OCI-LY3 (cell line): Measurements from ENCODE around the gene PIK3AP1.

Experiments used
- H2AFZ ChIP-seq: fragments of 200-600, 300-600 bp; shearing (Covaris generic); 2 replicates; pipeline ENCODE4 v1.6.0; 2014; ENCODE audit warnings: antibody characterized with exemption, low read depth, low read length
- H3K27ac ChIP-seq: fragments of 200-600, 300-600 bp; sonication (generic); 2 replicates; pipeline ENCODE4 v1.5.1; 2014; ENCODE audit warnings: mild to moderate bottlenecking, low read length, moderate library complexity, mixed read lengths
- H3K27me3 ChIP-seq: fragments of 200-600, 300-600 bp; sonication (generic); 2 replicates; pipeline ENCODE4 v1.6.1; 2014; ENCODE audit warnings: low read depth, low read length, mixed read lengths
- H3K36me3 ChIP-seq: fragments of 200-600, 300-600 bp; sonication (generic); replicated peaks from 2 replicates; pipeline ENCODE3; 2014; ENCODE audit warnings: low read depth, low read length, mixed read lengths
- H3K4me1 ChIP-seq: fragments of 300-600, 200-600 bp; sonication (generic); 2 replicates; pipeline ENCODE4 v1.6.1; 2014; ENCODE audit warnings: low read length, mixed read lengths
- H3K4me2 ChIP-seq: fragments of 200-600, 300-600 bp; sonication (generic); 2 replicates; pipeline ENCODE4 v1.6.1; 2014; ENCODE audit warnings: low read length, mixed read lengths
- H3K4me3 ChIP-seq: fragments of 300-600, 200-600 bp; sonication (generic); 2 replicates; pipeline ENCODE4 v1.5.1; 2014; ENCODE audit warnings: antibody characterized with exemption, mild to moderate bottlenecking, low read length, moderate library complexity
- H3K79me2 ChIP-seq: fragments of 300-600, 200-600 bp; shearing (Covaris generic); 2 replicates; pipeline ENCODE4 v1.6.1; 2014; ENCODE audit warnings: mild to moderate bottlenecking, low read length, mixed read lengths
- H3K9ac ChIP-seq: fragments of 300-600, 200-600 bp; shearing (Covaris generic); 2 replicates; pipeline ENCODE4 v1.6.0; 2014; ENCODE audit warnings: mild to moderate bottlenecking, low read length, moderate library complexity
- H3K9me3 ChIP-seq: fragments of 200-600, 300-600 bp; shearing (Covaris generic); 2 replicates; pipeline ENCODE4 v1.6.1; 2014; ENCODE audit warnings: low read length, mixed read lengths; ENCODE audit not compliant: insufficient read depth
- H4K20me1 ChIP-seq: fragments of 200-600, 300-600 bp; sonication (generic); 2 replicates; pipeline ENCODE4 v1.6.1; 2016; ENCODE audit warnings: low read length, mixed read lengths; ENCODE audit not compliant: insufficient read depth
- EZH2phosphoT487 ChIP-seq: fragments of 200-600 bp; shearing (Covaris generic); IDR thresholded peaks from 2 replicates; pipeline ENCODE4 v1.6.1; 2018; ENCODE audit warnings: antibody characterized with exemption, mixed run types, low read depth
- TF ChIP-seq, protein P1 (sequence below): fragments of 200-600, 300-600 bp; sonication (generic); IDR thresholded peaks from 2 replicates; pipeline ENCODE4 v1.5.1; 2014; ENCODE audit warnings: antibody characterized with exemption, low read length, low read depth

The PIK3AP1 gene

GRCh38 chr10:96626795-96627194 is 93.5 kb downstream of the PIK3AP1 start:
- Histone ChIP-seq H4K20me1 (no peaks in the 10 kb centered on the region), H3K4me2 (no peak overlapping the region), H3K79me2 (no peaks in the 10 kb centered on the region), H3K27me3 (no peaks in the 10 kb centered on the region), H3K4me1 (no peaks in the 10 kb centered on the region), H3K27ac (no peak overlapping the region), H3K9ac (no peak overlapping the region), H2AFZ (no peak overlapping the region), H3K4me3 (no peak overlapping the region), H3K36me3 (peaks cover 25% of the 10 kb centered on the region), H3K9me3 (no peaks in the 10 kb centered on the region)
- no peak for TF ChIP-seq EZH2phosphoT487
- TF ChIP-seq, protein P1, sequence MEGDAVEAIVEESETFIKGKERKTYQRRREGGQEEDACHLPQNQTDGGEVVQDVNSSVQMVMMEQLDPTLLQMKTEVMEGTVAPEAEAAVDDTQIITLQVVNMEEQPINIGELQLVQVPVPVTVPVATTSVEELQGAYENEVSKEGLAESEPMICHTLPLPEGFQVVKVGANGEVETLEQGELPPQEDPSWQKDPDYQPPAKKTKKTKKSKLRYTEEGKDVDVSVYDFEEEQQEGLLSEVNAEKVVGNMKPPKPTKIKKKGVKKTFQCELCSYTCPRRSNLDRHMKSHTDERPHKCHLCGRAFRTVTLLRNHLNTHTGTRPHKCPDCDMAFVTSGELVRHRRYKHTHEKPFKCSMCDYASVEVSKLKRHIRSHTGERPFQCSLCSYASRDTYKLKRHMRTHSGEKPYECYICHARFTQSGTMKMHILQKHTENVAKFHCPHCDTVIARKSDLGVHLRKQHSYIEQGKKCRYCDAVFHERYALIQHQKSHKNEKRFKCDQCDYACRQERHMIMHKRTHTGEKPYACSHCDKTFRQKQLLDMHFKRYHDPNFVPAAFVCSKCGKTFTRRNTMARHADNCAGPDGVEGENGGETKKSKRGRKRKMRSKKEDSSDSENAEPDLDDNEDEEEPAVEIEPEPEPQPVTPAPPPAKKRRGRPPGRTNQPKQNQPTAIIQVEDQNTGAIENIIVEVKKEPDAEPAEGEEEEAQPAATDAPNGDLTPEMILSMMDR: peak; percentile 16; the same call in 1 of the 2 replicates

GRCh38 chr10:96625173-96625572 is 95.1 kb downstream of the PIK3AP1 start:
- Histone ChIP-seq H3K9ac (no peak overlapping the region), H3K4me1 (no peaks in the 10 kb centered on the region), H3K36me3 (peaks cover 29% of the 10 kb centered on the region), H3K79me2 (no peaks in the 10 kb centered on the region), H3K4me2 (no peak overlapping the region), H3K27me3 (no peaks in the 10 kb centered on the region), H3K27ac (no peak overlapping the region), H2AFZ (no peak overlapping the region), H3K4me3 (no peak overlapping the region), H4K20me1 (no peaks in the 10 kb centered on the region), H3K9me3 (no peaks in the 10 kb centered on the region)
- TF ChIP-seq EZH2phosphoT487: no peak

GRCh38 chr10:96622013-96622787 is 98.1 kb downstream of the PIK3AP1 start:
- no peak overlapping the region for H3K4me2 ChIP-seq
- H3K27ac ChIP-seq: no peak overlapping the region
- TF ChIP-seq, protein P1: no peak
- TF ChIP-seq EZH2phosphoT487: no peak
- H3K4me1 ChIP-seq: no peaks in the 10 kb centered on the region
- H4K20me1 ChIP-seq: no peaks in the 10 kb centered on the region
- H3K9me3 ChIP-seq: no peaks in the 10 kb centered on the region
- no peaks in the 10 kb centered on the region for H3K79me2 ChIP-seq
- no peak overlapping the region for H3K4me3 ChIP-seq
- H3K27me3 ChIP-seq: no peaks in the 10 kb centered on the region
- no peak overlapping the region for H3K9ac ChIP-seq
- H3K36me3 ChIP-seq: peaks cover 23% of the 10 kb centered on the region
- no peak overlapping the region for H2AFZ ChIP-seq

DNA sequence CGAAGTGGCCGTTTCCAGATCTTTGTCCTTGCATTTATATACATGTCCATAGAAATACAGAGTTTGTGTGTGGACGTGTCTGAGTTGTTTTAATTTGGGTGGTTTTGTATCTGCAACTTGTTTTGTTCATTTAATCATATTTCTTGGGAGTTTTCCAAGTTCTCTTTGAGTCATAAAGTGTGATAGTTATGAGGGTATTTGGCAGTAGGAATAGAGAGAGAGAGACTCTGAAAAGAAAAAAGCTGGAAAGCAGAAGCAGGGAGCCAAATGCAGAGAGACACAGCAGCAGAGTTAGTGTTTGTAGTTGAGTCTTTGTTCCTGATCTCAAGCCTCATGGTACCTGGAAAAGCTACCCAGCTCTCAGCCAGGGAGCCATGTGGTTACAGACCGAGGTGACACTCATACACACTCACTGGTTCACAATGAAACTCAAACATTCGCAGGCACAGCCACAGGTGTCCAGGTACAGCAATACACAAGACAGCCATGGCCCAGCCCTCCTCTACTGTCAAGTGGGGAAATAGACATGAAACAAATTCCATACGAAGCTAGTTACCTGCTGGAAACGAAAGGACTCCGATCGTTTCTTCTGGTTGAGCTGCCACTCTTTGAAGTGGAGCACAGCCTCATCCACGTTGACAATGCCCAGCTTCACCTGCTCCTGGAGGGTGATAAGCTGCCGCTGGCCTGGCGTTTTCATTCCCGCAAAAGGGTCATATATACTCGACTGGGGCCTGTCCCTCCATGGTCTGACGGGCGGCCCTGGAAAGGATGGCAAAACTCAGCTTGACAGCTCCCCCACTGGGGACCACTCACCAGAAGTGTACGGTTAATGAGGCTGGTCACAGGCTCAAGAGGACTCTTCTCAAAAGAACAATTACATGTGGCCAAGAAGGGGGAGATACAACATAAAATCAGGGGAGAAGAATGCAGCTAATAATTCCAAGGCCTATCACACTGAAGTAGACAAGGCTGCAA is 100.2 kb downstream of the PIK3AP1 start:
- Histone ChIP-seq H3K79me2 (no peaks in the 10 kb centered on the region), H3K4me2 (no peak overlapping the region), H3K4me3 (no peak overlapping the region), H3K4me1 (no peaks in the 10 kb centered on the region), H3K9me3 (no peaks in the 10 kb centered on the region), H2AFZ (no peak overlapping the region), H3K27me3 (no peaks in the 10 kb centered on the region), H3K9ac (no peak overlapping the region), H4K20me1 (no peaks in the 10 kb centered on the region), H3K36me3 (peaks cover 22% of the 10 kb centered on the region), H3K27ac (no peak overlapping the region)
- no peak for TF ChIP-seq EZH2phosphoT487
- TF ChIP-seq, protein P1: no peak
